Activated CD4-positive, alpha-beta memory T cell treated with anti-CD3 and anti-CD28 coated beads, Interleukin-2, amount 10 ng/mL, durations not matched to agents 7 days and 5 days (primary cell): ENCODE data around the gene SH3BGRL2. TPM values are rescaled to one million over a fixed set of nuclear protein-coding genes. Genes with fewer than 3 reads are reported as not detected.
"Not testable (repeated sequence)": the region's sequence is repeated elsewhere in the genome, so short reads cannot be mapped to it uniquely, and the experiment has no call there.

ENCODE experiments used
- CTCF ChIA-PET: fragments of 350-600 bp; sonication (Branson Sonifier 250); formaldehyde crosslinking; loops from one replicate; lab custom pipeline; 2021; ENCODE audit warnings: antibody characterized with exemption, inconsistent platforms; lab: Charles Lee
- POLR2A ChIA-PET: fragments of 350-600 bp; sonication (Branson Sonifier 250); formaldehyde crosslinking; loops from one replicate; lab custom pipeline; 2021; ENCODE audit warnings: antibody characterized with exemption; lab: Charles Lee
- DNase-seq: peaks from one replicate; pipeline ENCODE4 v3.0.0-alpha.2; 2020
- H3K27ac Mint-ChIP-seq: one replicate; pipeline ENCODE4 v1.8.0; 2021; ENCODE audit warnings: mild to moderate bottlenecking, mixed read lengths
- H3K27me3 Mint-ChIP-seq: one replicate; pipeline ENCODE4 v1.8.0; 2021; ENCODE audit warnings: mixed read lengths
- H3K36me3 Mint-ChIP-seq: one replicate; pipeline ENCODE4 v1.8.0; 2021; ENCODE audit warnings: low read depth, mixed read lengths
- H3K4me1 Mint-ChIP-seq: one replicate; pipeline ENCODE4 v1.8.0; 2021; ENCODE audit warnings: mixed read lengths
- H3K4me3 Mint-ChIP-seq: one replicate; pipeline ENCODE4 v1.8.0; 2021; ENCODE audit warnings: mild to moderate bottlenecking, mixed read lengths
- H3K9me3 Mint-ChIP-seq: one replicate; pipeline ENCODE4 v1.8.0; 2021; ENCODE audit warnings: mixed read lengths
- total RNA-seq, 2 experiments: library from RNA; stranded (reverse); gene quantifications; one replicate each; pipeline ENCODE4 v1.2.3, GENCODE V29; 2021

SH3BGRL2 gene
- total RNA-seq, 2 experiments from 2014 or later, result 0.20 to 0.35 TPM

GRCh38 chr6:79605968-79606764 is 25.0 kb upstream of the SH3BGRL2 start:
- ChIA-PET POLR2A (no interaction called here), CTCF (no interaction called here)
- Mint-ChIP-seq H3K4me1 (no peaks in the 10 kb centered on the region), H3K27ac (no peak overlapping the region), H3K4me3 (no peak overlapping the region), H3K27me3 (peaks cover 2% of the 10 kb centered on the region), H3K36me3 (no peaks in the 10 kb centered on the region), H3K9me3 (no peaks in the 10 kb centered on the region)
- DNase-seq, result no peak

GRCh38 chr6:79607000-79607399 is 24.1 kb upstream of the SH3BGRL2 start:
- DNase-seq, result no peak
- H3K27me3 Mint-ChIP-seq, result peaks cover 2% of the 10 kb centered on the region
- ChIA-PET CTCF (interaction anchor here (1.3 kb wide), 1 partner anchor 66 kb away, joined by 3 read pairs; no protein-coding TSS in a partner anchor), POLR2A (no interaction called here)
- H3K4me1 Mint-ChIP-seq, result no peaks in the 10 kb centered on the region
- no peaks in the 10 kb centered on the region for H3K9me3 Mint-ChIP-seq
- no peaks in the 10 kb centered on the region for H3K36me3 Mint-ChIP-seq
- H3K27ac Mint-ChIP-seq, result no peak overlapping the region
- H3K4me3 Mint-ChIP-seq, result no peak overlapping the region

- ChIA-PET POLR2A (no interaction called here), CTCF (interaction anchor here (1.3 kb wide), 1 partner anchor 64 kb away, joined by 3 read pairs; no protein-coding TSS in a partner anchor)
- Mint-ChIP-seq H3K27ac (no peak overlapping the region), H3K9me3 (no peaks in the 10 kb centered on the region), H3K4me1 (no peaks in the 10 kb centered on the region), H3K27me3 (peaks cover 2% of the 10 kb centered on the region), H3K36me3 (no peaks in the 10 kb centered on the region), H3K4me3 (no peak overlapping the region)
- no peak for DNase-seq
Measured at GRCh38 chr6:79608334-79609224, 22.6 kb upstream of the SH3BGRL2 start.

DNA sequence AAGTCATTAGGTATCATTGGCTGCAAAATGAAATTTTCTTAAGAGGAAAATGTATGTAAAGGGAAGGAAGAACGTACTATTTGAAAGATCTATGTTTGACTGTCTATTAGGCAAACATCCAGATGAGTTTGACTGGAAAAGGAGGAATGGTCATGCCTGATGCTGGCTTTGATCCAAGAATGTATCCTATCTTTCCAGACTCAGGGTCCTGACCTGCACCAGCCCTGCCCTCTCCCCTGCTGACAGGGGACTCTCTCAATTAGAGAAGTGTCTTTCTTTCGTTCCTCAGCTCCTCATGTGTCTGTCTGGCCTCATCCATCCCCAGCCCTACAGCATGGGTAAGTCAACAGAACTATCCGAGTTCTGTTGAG is 21.9 kb upstream of the SH3BGRL2 start:
- POLR2A ChIA-PET, result no interaction called here

GRCh38 chr6:79610306-79611009 is 20.7 kb upstream of the SH3BGRL2 start:
- Mint-ChIP-seq H3K36me3 (no peaks in the 10 kb centered on the region), H3K9me3 (no peaks in the 10 kb centered on the region), H3K4me3 (no peak overlapping the region), H3K27ac (no peak overlapping the region), H3K4me1 (no peaks in the 10 kb centered on the region), H3K27me3 (no peaks in the 10 kb centered on the region)
- CTCF ChIA-PET, result interaction anchor here (1.3 kb wide), 1 partner anchor 16 kb away, joined by 5 read pairs; no protein-coding TSS in a partner anchor
- DNase-seq, result no peak
- POLR2A ChIA-PET, result no interaction called here

More for the DNA sequence above, 21.9 kb upstream of the SH3BGRL2 start:
- Mint-ChIP-seq H3K36me3 (no peaks in the 10 kb centered on the region), H3K9me3 (no peaks in the 10 kb centered on the region), H3K4me3 (no peak overlapping the region), H3K27me3 (peaks cover 2% of the 10 kb centered on the region), H3K27ac (no peak overlapping the region), H3K4me1 (no peaks in the 10 kb centered on the region)
- DNase-seq, result no peak
- CTCF ChIA-PET, result no interaction called here

DNA sequence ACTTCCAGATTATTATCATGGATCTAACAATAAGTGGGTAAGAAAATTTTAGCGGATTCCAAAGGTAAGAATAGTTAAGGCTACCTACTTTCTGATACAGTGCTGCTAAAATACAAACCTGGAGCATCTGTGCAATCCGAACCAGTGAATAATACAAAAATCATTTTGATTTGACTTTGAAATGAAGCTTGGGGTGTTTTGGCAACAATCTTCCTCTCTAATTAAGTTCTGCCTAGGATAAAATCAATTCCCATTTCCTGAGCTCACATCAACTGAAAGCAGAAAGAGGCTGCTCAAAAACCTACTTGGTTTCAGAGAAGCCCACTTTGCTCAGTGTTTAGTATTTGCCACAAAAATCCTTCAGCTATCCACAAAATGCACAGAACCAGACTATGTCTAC is 18.7 kb upstream of the SH3BGRL2 start:
- no peaks in the 10 kb centered on the region for H3K4me1 Mint-ChIP-seq
- CTCF ChIA-PET, result interaction anchor here (0.9 kb wide), 1 partner anchor 27 kb away, joined by 4 read pairs; no protein-coding TSS in a partner anchor
- H3K27ac Mint-ChIP-seq, result no peak overlapping the region
- H3K27me3 Mint-ChIP-seq, result no peaks in the 10 kb centered on the region
- no peaks in the 10 kb centered on the region for H3K36me3 Mint-ChIP-seq
- H3K4me3 Mint-ChIP-seq, result no peak overlapping the region
- no peaks in the 10 kb centered on the region for H3K9me3 Mint-ChIP-seq
- POLR2A ChIA-PET, result no interaction called here
- no peak for DNase-seq

GRCh38 chr6:79612918-79613317 is 18.2 kb upstream of the SH3BGRL2 start:
- POLR2A ChIA-PET, result no interaction called here
- no peak for DNase-seq
- Mint-ChIP-seq H3K4me3 (no peak overlapping the region), H3K4me1 (no peaks in the 10 kb centered on the region), H3K36me3 (no peaks in the 10 kb centered on the region), H3K27me3 (no peaks in the 10 kb centered on the region), H3K9me3 (no peaks in the 10 kb centered on the region), H3K27ac (no peak overlapping the region)
- CTCF ChIA-PET, result interaction anchor here (0.9 kb wide), 1 partner anchor 27 kb away, joined by 4 read pairs; no protein-coding TSS in a partner anchor

- ChIA-PET POLR2A (no interaction called here), CTCF (no interaction called here)
- Mint-ChIP-seq H3K27me3 (no peaks in the 10 kb centered on the region), H3K36me3 (no peaks in the 10 kb centered on the region), H3K4me3 (no peak overlapping the region), H3K9me3 (no peaks in the 10 kb centered on the region), H3K27ac (no peak overlapping the region), H3K4me1 (no peaks in the 10 kb centered on the region)
- no peak for DNase-seq
Measured at GRCh38 chr6:79613912-79614311, 17.2 kb upstream of the SH3BGRL2 start.

DNA sequence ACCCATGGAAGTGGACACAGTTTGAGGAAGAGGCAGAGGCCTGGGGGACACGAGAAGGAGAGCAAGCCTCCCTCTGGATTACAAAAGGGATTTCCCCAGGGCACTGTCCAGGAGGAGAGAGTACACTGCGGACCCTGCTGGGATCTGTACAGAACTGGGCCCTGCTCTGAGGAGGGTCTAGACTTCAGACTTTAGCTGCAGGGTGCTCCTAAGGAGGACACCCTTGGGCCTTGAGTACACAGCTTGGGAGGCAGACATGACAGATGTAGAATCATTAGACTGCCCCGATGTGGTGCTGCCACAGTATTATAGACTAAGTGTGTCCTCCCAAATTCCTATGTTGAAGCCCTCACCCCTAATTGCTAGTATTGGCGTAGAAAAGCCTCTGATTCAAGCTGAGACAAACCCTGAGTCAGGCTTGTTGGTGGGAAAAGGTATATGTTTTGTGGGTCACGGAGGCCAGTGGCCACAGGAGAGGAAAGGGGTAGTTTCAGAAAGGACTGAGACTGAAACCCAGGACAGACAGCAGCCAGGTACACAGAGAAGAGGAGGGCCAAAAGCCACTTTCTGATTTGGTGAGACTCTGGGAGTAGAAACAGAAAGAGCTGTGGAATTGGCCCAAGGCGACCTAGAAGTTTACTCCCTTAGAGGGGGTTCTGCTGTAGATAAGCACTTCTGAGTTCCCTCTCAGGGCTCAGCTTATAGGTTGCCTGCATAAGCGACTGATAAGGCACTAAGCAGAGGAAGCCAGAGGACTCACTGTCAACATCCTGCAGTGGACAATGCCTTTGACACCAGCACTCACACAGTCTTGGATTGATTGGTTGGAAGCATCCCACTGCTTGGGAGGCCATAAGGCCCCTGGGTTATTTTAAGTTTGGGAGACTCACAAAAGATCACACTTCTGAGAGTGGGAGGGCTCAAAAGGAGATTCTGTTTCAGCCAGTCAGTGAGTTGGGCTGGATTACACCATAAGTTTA is 16.5 kb upstream of the SH3BGRL2 start:
- no peak for DNase-seq
- Mint-ChIP-seq H3K36me3 (no peaks in the 10 kb centered on the region), H3K4me3 (no peak overlapping the region), H3K27me3 (peaks cover 3% of the 10 kb centered on the region), H3K9me3 (no peaks in the 10 kb centered on the region), H3K4me1 (no peaks in the 10 kb centered on the region), H3K27ac (no peak overlapping the region)
- ChIA-PET POLR2A (no interaction called here), CTCF (no interaction called here)

GRCh38 chr6:79617518-79617941 is 13.6 kb upstream of the SH3BGRL2 start:
- ChIA-PET CTCF (no interaction called here), POLR2A (no interaction called here)
- H3K36me3 Mint-ChIP-seq, result no peaks in the 10 kb centered on the region
- DNase-seq, result no peak
- no peak overlapping the region for H3K4me3 Mint-ChIP-seq
- peaks cover 3% of the 10 kb centered on the region for H3K27me3 Mint-ChIP-seq
- no peaks in the 10 kb centered on the region for H3K9me3 Mint-ChIP-seq
- H3K27ac Mint-ChIP-seq, result no peak overlapping the region
- H3K4me1 Mint-ChIP-seq, result no peaks in the 10 kb centered on the region

GRCh38 chr6:79618425-79618824 is 12.7 kb upstream of the SH3BGRL2 start:
- CTCF ChIA-PET, result not testable (repeated sequence)

DNA sequence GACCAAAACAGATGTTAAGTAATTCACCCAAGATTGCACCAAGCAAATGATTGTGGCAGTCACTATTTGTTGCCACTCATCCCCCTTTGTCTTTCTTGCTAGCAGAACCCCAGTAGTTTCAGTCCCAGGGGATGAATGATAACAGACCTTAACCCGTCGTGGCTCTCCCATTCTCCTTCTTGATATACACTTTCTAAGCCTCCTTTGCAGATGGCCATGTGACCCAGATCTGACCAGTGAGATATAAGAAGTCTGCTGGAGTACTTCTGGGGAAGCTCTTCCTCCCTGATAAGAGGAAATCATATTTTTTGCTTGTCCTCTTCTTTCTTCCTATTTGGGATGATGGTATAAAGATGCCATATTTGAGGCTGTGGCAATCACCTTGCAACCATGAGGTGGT is 9.6 kb upstream of the SH3BGRL2 start:
- Mint-ChIP-seq H3K36me3 (no peaks in the 10 kb centered on the region), H3K27ac (no peak overlapping the region), H3K9me3 (no peaks in the 10 kb centered on the region), H3K4me1 (no peaks in the 10 kb centered on the region), H3K27me3 (peaks cover 3% of the 10 kb centered on the region), H3K4me3 (no peak overlapping the region)
- DNase-seq, result no peak
- ChIA-PET CTCF (no interaction called here), POLR2A (no interaction called here)

More at GRCh38 chr6:79618425-79618824, 12.7 kb upstream of the SH3BGRL2 start:
- H3K27me3 Mint-ChIP-seq, H3K4me1 Mint-ChIP-seq, H3K4me3 Mint-ChIP-seq, H3K36me3 Mint-ChIP-seq, DNase-seq, H3K27ac Mint-ChIP-seq, H3K9me3 Mint-ChIP-seq, POLR2A ChIA-PET: not testable (repeated sequence)
